Vagina (tissue), 2 donors: ENCODE measurements around the gene IPO11.

ENCODE experiments used
- CTCF ChIP-seq, 3 experiments: fragments of 450-650 bp in 2 of 3; fragments of 200-600 bp in 1 of 3; sonication (generic) in 1 of 3; IDR thresholded peaks; one replicate each; pipeline ENCODE4 v1.5.1; 2017 to 2019; ENCODE audit warnings: antibody characterized with exemption in 3 of 3, mild to moderate bottlenecking in 2 of 3, moderate library complexity in 2 of 3
- POLR2A ChIP-seq, 2 donors: fragments of 450-650 bp; IDR thresholded peaks; one replicate each; pipeline ENCODE4 v1.6.1; 2017; ENCODE audit warnings: antibody characterized with exemption in 2 of 2, mild to moderate bottlenecking in 2 of 2, moderate library complexity in 2 of 2
- POLR2AphosphoS5 ChIP-seq, 2 donors: sonication (generic); formaldehyde crosslinking; IDR thresholded peaks; one replicate each; pipeline ENCODE4 v1.9.0; 2017; ENCODE audit warnings: antibody characterized with exemption in 2 of 2, mild to moderate bottlenecking in 2 of 2, low read depth in 1 of 2; ENCODE audit not compliant: insufficient read depth in 1 of 2

- no peak for TF ChIP-seq CTCF (IDR thresholded peaks at IDR 0.05)
- no peak for TF ChIP-seq POLR2AphosphoS5 (IDR thresholded peaks at IDR 0.05; ENCODE audit: insufficient read depth in 1 of 2, low read depth in 1 of 2)
- no peak for TF ChIP-seq POLR2A (IDR thresholded peaks at IDR 0.05)
These were observed 8.9 kb downstream of the IPO11 start for GRCh38 chr5:62421414-62421813.
